PC-3 (cell line): Measurements from ENCODE around the gene CHN1.

ENCODE experiments used
- CTCF ChIP-seq: fragments of 300-600 bp; sonication (generic); conservative IDR thresholded peaks from 2 replicates; pipeline ENCODE4 v1.5.1; 2017; ENCODE audit warnings: antibody characterized with exemption, low read depth, mild to moderate bottlenecking, low read length
- EZH2 ChIP-seq: fragments of 300-600 bp; sonication (generic); IDR thresholded peaks from one replicate; pipeline ENCODE4 v1.6.1; 2017; ENCODE audit warnings: antibody characterized with exemption, mild to moderate bottlenecking, low read length; ENCODE audit not compliant: unreplicated experiment
- EZH2phosphoT487 ChIP-seq: fragments of 300-600 bp; sonication (generic); IDR thresholded peaks from 2 replicates; pipeline ENCODE4 v1.6.1; 2018; ENCODE audit warnings: mild to moderate bottlenecking, antibody characterized with exemption, low read length, borderline replicate concordance

- TF ChIP-seq CTCF = no peak
- TF ChIP-seq EZH2 = no peak
- TF ChIP-seq EZH2phosphoT487 = no peak
These were observed 220.9 kb downstream of the CHN1 start for GRCh38 chr2:174784316-174784715.
